T-helper 17 cell (primary cell): Measurements from ENCODE around the gene ANKRD42. TPM values are rescaled to one million over a fixed set of nuclear protein-coding genes. Genes with fewer than 3 reads are reported as not detected.

Experiments used
- ATAC-seq: fragments of 150-1000 bp; cut with Tn5 transposase; 2 replicates; pipeline ENCODE4 v1.10.0; 2021; ENCODE audit warnings: mild to moderate bottlenecking, moderate library complexity
- DNase-seq, 3 donors: peaks; one replicate each; pipeline versions ENCODE4 v3.0.0 to v3.0.0-alpha.2; 2020 to 2021
- H3K9me3 ChIP-seq: one replicate; pipeline ENCODE4 v1.7.0; 2013; ENCODE audit warnings: low read length, mild to moderate bottlenecking; ENCODE audit not compliant: control insufficient read depth, poor library complexity, severe bottlenecking
- H3K27ac Mint-ChIP-seq: one replicate; pipeline ENCODE4 v1.8.0; 2022; ENCODE audit warnings: mild to moderate bottlenecking, moderate library complexity, mixed read lengths
- H3K27me3 Mint-ChIP-seq: one replicate; pipeline ENCODE4 v1.8.0; 2022; ENCODE audit warnings: mixed read lengths
- H3K36me3 Mint-ChIP-seq: one replicate; pipeline ENCODE4 v1.8.0; 2022; ENCODE audit warnings: low read depth, mixed read lengths
- H3K4me1 Mint-ChIP-seq: one replicate; pipeline ENCODE4 v1.8.0; 2022; ENCODE audit warnings: mild to moderate bottlenecking, mixed read lengths
- H3K4me3 Mint-ChIP-seq: one replicate; pipeline ENCODE4 v1.8.0; 2022; ENCODE audit warnings: mild to moderate bottlenecking, moderate library complexity, mixed read lengths
- total RNA-seq, 4 donors: library from RNA in 2 of 4; stranded (reverse) in 2 of 4; gene quantifications; one replicate each; pipeline ENCODE4 v1.2.3 and lab custom pipeline; 2022 to 2026

The ANKRD42 gene
- total RNA-seq, 2 donors from 2014 or later: 7.5 to 10.3 TPM

DNA sequence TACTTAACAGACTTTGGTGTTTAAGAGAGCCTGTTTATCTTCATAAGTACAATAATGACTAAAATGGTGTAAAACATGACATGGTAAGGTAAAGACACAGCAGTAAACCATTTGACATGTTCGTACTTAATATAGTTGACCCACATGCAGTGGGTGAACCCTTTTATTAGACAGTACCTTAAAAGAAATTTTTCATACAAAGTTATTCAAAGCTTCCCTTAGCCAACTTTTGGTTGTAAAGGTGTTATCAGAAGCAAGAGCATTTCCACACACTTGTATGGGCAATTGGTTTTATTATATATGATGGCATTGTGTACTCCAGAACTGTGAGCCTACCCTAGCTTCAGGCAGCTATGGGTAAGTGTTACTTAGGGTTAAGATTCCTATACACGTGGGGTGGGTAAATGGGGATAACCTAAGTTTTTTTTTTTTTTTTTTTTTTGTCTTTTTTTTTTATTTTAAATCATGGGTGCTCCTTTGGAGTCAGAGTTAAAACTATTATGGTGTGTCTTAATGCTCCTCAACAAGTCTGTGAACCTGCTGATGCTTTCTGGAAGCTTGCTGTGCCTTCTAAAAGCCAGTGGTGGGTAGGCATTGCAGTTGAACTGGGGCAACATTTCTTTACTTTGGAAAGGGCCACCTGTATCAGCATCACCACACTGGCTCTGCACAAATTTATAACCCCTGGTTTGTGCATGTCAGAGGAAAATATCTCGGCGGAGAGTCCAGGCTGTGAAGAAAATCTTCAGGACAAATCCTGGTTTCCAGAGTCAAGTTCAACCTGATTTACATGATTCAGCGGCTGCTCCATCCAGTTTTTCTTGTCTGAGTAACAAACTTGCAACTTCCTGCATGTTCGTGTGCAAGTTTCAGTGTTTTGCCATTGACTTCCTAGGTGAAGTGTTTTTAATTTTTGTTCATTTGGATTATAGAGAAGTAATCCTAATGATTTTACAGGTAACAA is 33.3 kb upstream of the ANKRD42 start:
- no peaks in the 10 kb centered on the region for H3K27me3 Mint-ChIP-seq
- H3K4me1 Mint-ChIP-seq: peaks cover 37% of the 10 kb centered on the region
- H3K4me3 Mint-ChIP-seq: peak overlapping the region; percentile 98
- no peak for DNase-seq
- peak overlapping the region; percentile 99 for H3K27ac Mint-ChIP-seq
- peaks cover 9% of the 10 kb centered on the region for H3K36me3 Mint-ChIP-seq
- no peak for ATAC-seq
- H3K9me3 ChIP-seq: no peaks in the 10 kb centered on the region

DNA sequence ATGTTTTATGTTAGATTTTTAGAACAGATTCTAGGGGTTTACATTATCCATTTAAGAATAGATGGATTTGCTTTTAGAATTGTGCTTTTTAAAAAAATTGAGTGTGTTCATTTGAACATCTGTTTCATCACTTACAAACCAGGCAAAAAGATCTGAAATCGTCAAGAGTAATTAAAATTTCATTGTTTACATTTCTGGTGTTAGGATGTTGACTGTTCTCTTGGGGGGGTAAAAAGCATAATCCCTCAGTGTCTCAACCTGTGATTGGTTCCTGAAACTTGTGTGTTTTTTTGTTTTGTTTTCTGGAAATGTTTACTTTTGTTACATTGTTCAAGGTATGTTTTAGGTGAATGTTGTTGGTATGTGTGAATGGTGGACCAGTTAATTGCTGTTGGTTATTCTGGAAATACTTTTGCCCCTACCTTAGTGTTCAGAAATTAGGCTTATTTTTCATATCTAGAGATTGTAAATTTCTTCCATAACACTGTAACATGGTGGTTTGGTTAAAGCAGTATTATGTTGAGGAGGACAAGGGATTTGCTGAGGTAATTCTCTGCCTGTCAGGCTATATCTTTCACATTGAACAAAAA is 31.8 kb upstream of the ANKRD42 start:
- peaks cover 3% of the 10 kb centered on the region for H3K9me3 ChIP-seq
- Mint-ChIP-seq H3K27ac (peak overlapping the region; percentile 99), H3K4me1 (peaks cover 46% of the 10 kb centered on the region), H3K36me3 (peaks cover 17% of the 10 kb centered on the region), H3K27me3 (no peaks in the 10 kb centered on the region), H3K4me3 (peak overlapping the region; percentile 75)
- ATAC-seq (no peak), DNase-seq (no peak)

DNA sequence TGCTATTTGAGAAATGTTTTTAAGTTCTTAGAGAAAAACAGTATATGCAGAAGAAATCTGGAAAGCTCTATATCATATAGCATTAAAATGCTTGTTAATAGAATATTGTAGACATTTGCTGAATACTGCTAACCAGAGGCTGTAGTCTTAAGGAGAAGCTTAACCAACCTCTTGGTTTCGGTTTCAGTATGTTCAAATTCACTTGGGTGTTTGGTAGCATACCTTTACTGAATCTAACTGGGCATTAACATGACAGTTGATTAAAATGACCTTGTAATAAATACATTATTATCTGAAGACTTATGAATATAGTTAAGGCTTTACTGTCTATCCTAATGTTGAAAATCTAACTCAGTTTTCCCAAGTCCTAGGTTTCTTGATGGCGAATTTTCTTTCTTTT is 31.1 kb upstream of the ANKRD42 start:
- H3K27me3 Mint-ChIP-seq: no peaks in the 10 kb centered on the region
- H3K4me1 Mint-ChIP-seq: peaks cover 46% of the 10 kb centered on the region
- DNase-seq (no peak), ATAC-seq (peak; percentile 55)
- peak overlapping the region; percentile 75 for H3K4me3 Mint-ChIP-seq
- H3K27ac Mint-ChIP-seq: peak overlapping the region; percentile 99
- peaks cover 3% of the 10 kb centered on the region for H3K9me3 ChIP-seq
- peaks cover 15% of the 10 kb centered on the region for H3K36me3 Mint-ChIP-seq

DNA sequence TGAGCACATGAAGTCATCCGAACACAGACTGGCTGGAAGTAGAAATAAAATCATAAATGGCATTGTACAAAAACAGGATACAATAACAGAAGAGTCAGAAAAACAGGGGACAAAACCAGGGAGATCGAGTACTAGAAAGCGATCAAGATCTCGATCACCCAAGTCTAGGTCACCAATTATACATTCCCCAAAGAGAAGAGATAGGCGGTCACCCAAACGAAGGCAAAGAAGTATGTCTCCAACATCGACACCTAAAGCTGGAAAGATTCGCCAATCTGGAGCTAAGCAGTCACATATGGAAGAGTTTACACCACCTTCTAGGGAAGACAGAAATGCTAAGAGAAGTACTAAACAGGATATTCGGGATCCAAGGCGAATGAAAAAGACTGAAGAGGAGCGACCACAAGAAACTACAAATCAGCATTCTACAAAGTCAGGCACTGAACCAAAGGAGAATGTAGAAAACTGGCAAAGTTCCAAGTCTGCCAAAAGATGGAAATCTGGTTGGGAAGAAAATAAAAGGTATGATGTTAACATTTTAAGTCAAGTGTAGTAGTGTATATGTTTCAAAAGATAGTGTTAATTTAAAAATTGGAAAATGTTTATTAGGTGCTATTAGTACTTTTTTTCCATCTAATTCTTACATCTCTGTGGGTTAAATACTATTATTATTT is 27.2 kb upstream of the ANKRD42 start:
- DNase-seq (no peak), ATAC-seq (no peak)
- peaks cover 16% of the 10 kb centered on the region for H3K36me3 Mint-ChIP-seq
- peak overlapping the region; percentile 60 for H3K27ac Mint-ChIP-seq
- peaks cover 3% of the 10 kb centered on the region for H3K9me3 ChIP-seq
- H3K27me3 Mint-ChIP-seq: no peaks in the 10 kb centered on the region
- no peak overlapping the region for H3K4me3 Mint-ChIP-seq
- H3K4me1 Mint-ChIP-seq: peaks cover 58% of the 10 kb centered on the region

DNA sequence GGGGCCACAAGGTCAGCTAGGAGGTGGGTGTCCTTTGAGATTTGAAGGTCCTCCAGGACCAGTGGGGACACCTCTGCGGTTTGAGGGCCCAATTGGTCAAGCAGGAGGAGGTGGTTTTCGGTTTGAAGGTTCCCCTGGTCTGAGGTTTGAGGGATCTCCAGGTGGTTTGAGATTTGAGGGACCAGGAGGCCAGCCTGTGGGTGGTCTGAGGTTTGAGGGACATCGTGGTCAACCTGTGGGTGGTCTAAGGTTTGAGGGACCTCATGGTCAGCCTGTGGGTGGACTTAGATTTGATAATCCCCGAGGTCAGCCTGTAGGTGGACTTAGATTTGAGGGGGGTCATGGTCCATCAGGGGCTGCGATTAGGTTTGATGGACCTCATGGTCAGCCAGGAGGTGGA is 24.8 kb upstream of the ANKRD42 start:
- peaks cover 3% of the 10 kb centered on the region for H3K9me3 ChIP-seq
- Mint-ChIP-seq H3K4me3 (peak overlapping the region; percentile 53), H3K27me3 (no peaks in the 10 kb centered on the region), H3K4me1 (peaks cover 54% of the 10 kb centered on the region), H3K36me3 (peaks cover 16% of the 10 kb centered on the region), H3K27ac (peak overlapping the region; percentile 86)
- no peak for ATAC-seq
- DNase-seq: no peak

DNA sequence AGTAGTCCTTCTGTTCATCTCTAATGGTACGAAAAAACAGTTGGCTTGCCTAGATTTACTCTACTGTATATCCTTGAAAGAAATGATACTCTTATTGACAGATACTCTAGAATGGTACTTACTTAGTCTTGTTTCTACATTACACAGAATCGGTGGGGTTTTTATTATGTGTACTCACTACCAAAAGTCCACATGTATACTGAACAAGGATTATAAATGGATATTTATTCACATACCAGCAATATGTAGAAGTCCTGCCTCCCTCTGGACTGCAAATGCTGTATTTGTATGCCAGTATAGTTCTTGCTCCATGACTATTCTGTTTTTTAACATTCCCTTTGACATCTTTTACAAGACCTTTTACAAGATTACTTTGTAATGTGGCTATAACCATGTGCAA is 22.6 kb upstream of the ANKRD42 start:
- no peak for DNase-seq
- Mint-ChIP-seq H3K36me3 (peaks cover 15% of the 10 kb centered on the region), H3K4me3 (peak overlapping the region; percentile 81), H3K27me3 (no peaks in the 10 kb centered on the region), H3K27ac (peak overlapping the region; percentile 86), H3K4me1 (peaks cover 54% of the 10 kb centered on the region)
- no peak for ATAC-seq
- peaks cover 3% of the 10 kb centered on the region for H3K9me3 ChIP-seq

DNA sequence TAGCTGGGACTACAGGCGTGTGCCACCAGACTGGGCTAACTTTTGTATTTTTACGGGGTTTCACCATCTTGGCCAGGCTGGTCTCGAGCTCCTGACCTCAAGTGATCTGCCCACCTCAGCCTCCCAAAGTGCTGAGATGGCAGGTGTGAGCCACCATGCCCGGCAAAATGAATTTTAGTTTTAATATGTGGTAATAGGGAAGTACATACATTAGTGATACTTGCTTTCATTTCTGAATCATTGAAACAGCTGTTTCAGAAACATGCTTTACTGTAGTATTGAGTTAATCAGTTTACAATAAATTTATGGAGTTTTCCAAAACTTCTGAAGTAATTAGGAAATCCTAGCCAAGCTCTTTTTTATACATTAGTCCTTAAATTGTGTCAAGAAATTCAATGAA is 21.0 kb upstream of the ANKRD42 start:
- ATAC-seq (no peak), DNase-seq (no peak)
- H3K27me3 Mint-ChIP-seq: no peaks in the 10 kb centered on the region
- no peaks in the 10 kb centered on the region for H3K9me3 ChIP-seq
- H3K36me3 Mint-ChIP-seq: peaks cover 7% of the 10 kb centered on the region
- peaks cover 50% of the 10 kb centered on the region for H3K4me1 Mint-ChIP-seq
- peak overlapping the region; percentile 86 for H3K27ac Mint-ChIP-seq
- peak overlapping the region; percentile 76 for H3K4me3 Mint-ChIP-seq

DNA sequence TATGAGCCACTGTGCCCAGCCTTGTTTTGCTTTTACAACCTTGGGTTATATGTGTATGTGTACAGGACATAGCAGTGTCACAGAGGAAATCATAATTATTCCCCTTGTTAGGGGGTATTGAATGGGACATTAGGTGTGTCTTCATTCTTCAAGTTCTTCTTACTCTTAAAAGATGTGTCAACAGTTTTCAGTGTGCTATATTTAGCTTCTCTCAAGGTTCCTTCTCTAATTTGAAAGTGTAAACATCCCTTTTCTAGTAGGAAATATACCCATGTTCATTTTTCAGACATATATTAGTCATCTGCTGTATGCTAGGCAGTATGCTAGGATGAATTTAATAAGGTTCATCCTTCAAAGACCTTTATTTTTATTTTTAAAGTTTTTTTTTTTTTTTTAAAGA is 19.5 kb upstream of the ANKRD42 start:
- Mint-ChIP-seq H3K27ac (peak overlapping the region; percentile 86), H3K4me3 (no peak overlapping the region), H3K36me3 (peaks cover 4% of the 10 kb centered on the region), H3K27me3 (no peaks in the 10 kb centered on the region), H3K4me1 (peaks cover 38% of the 10 kb centered on the region)
- H3K9me3 ChIP-seq: no peaks in the 10 kb centered on the region
- ATAC-seq: no peak
- no peak for DNase-seq

DNA sequence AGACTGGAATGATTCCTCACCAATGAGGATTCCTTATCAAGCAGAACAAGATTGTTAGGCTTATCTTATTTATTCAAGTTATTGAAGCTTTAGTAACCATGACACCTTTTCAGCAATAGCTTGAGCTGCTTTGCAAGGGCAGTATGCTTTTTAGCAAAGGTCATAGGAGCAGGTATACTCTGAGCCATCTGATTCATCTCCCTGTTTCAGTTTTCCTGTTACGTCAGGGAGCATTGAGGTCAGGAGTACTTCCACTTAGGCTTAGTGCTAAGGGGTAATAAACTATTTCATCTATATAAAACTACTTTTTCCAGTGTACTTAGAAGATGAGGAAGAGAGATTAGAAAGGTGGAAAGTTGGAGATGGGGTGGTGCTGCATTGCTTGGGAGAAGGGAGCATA is 17.7 kb upstream of the ANKRD42 start:
- ATAC-seq (no peak), DNase-seq (no peak)
- H3K9me3 ChIP-seq: no peaks in the 10 kb centered on the region
- Mint-ChIP-seq H3K36me3 (no peaks in the 10 kb centered on the region), H3K27me3 (no peaks in the 10 kb centered on the region), H3K4me1 (peaks cover 24% of the 10 kb centered on the region), H3K4me3 (no peak overlapping the region), H3K27ac (peak overlapping the region; percentile 86)

DNA sequence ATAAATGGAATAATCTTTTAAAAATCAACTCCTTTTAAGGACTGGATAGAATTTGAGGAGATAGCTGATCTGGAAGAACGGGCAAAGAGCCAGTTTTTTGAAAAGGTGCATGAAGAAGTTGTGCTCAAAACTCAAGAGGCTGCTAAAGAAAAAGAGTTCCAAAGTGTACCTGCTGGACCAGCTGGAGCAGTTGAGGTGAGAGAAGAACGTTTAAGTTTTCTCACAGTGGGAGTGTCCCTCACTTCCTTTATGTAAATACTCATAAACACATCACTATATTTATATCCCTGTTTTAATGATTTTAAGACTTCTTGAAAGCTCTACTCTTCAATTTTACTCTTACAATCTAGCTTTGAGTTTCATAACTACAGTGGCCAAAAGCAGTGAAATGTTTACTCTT is 11.7 kb upstream of the ANKRD42 start:
- DNase-seq: no peak
- H3K9me3 ChIP-seq: no peaks in the 10 kb centered on the region
- peaks cover 7% of the 10 kb centered on the region for H3K36me3 Mint-ChIP-seq
- ATAC-seq: no peak
- H3K4me3 Mint-ChIP-seq: no peak overlapping the region
- H3K4me1 Mint-ChIP-seq: peaks cover 9% of the 10 kb centered on the region
- H3K27ac Mint-ChIP-seq: peak overlapping the region; percentile 77
- H3K27me3 Mint-ChIP-seq: no peaks in the 10 kb centered on the region

DNA sequence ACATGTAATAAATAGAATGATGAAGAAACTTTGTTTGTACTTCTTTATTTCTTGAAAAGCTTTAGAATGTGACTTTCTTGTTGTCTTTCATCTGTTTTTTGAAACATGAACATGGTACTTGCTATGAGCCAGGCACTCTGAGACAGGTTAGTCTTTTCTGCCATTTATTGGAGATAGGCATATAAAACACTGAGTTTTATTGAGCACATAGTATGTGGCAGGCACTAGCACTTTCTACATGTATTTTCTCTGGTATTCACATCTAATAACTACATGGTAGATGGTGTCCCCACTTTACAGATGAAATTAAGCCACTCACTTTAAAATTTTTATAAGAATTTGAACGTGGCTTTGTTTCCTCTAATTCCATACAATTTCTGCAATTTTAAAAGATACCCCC is 7.7 kb upstream of the ANKRD42 start:
- DNase-seq (no peak), ATAC-seq (no peak)
- Mint-ChIP-seq H3K4me1 (peaks cover 15% of the 10 kb centered on the region), H3K27me3 (no peaks in the 10 kb centered on the region), H3K36me3 (peaks cover 8% of the 10 kb centered on the region), H3K27ac (no peak overlapping the region), H3K4me3 (no peak overlapping the region)
- no peaks in the 10 kb centered on the region for H3K9me3 ChIP-seq

DNA sequence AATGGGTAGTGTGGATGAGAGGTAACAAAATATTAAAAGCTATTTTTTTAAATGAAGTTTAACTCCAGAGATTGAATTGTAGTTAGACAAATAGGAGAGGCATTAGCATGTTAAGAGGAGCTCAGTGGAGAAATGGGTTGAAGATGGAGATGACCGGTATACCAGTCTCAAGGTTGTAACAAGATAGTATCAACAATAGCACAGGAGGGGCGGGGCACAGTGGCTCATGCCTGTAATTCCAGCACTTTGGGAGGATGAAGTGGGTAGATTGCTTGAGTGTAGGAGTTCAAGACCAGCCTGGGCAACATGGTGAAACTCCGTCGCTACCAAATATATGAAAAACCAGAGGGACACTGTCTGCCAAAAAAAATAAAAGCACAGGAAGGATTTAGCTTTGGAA is 6.0 kb upstream of the ANKRD42 start:
- Mint-ChIP-seq H3K36me3 (peaks cover 9% of the 10 kb centered on the region), H3K4me3 (no peak overlapping the region), H3K27me3 (no peaks in the 10 kb centered on the region), H3K4me1 (peaks cover 18% of the 10 kb centered on the region), H3K27ac (peak overlapping the region; percentile 76)
- no peaks in the 10 kb centered on the region for H3K9me3 ChIP-seq
- no peak for ATAC-seq
- DNase-seq: no peak

DNA sequence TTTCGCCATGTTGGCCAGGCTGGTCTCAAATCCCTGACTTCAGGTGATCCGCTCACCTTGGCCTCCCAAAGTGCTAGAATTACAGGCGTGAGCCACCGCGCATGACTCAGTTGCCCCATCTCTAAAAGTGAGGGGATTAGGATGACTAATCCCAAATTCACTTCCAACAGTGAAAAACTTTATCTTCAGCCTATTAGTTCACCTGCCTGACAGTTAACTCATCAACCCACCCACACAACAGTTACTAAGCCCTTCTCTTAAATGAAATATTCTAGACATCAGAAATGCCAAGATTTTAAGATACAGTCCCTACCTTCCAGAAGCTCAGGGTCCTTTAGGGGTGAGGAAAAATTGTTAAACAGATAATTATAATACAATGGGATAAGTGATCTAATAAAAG is 2.0 kb upstream of the ANKRD42 start:
- H3K9me3 ChIP-seq: no peaks in the 10 kb centered on the region
- ATAC-seq (no peak), DNase-seq (no peak)
- peak overlapping the region; percentile 100 for H3K27ac Mint-ChIP-seq
- H3K4me3 Mint-ChIP-seq: no peak overlapping the region
- peaks cover 50% of the 10 kb centered on the region for H3K4me1 Mint-ChIP-seq
- H3K27me3 Mint-ChIP-seq: no peaks in the 10 kb centered on the region
- peaks cover 9% of the 10 kb centered on the region for H3K36me3 Mint-ChIP-seq
